Measurements from ENCODE around the gene AFF2.

The AFF2 gene

DNA sequence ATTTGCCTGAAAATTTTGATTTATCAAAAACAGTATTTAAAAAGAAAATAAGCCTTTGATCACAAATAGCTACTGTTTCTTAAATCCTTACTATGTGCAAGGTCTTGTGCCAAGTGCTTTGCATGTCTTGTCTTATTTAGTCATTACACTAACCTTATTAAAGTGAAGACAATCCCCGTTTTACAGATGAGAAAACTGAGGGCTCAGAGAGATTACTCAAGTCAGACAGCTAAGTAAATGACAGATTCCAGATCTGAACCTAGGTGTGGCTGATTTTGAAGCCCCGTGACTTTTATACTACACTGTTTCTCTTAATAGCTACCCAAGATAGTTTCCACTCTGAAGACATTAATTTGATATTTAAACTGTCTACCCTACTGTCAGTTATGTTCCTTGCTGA, 38.2 kb downstream of the AFF2 start:
- Histone ChIP-seq H3K9ac (ENCODE audit: low read length) (no peak overlapping the region), H3K4me1 (ENCODE audit: control insufficient read depth, low read depth, low read length) (peaks cover 3% of the 10 kb centered on the region), H3K27me3 (ENCODE audit: control insufficient read depth, insufficient read depth, low read length) (no peaks in the 10 kb centered on the region), H3K27ac (ENCODE audit: low read length) (no peak overlapping the region), H3K9me3 (ENCODE audit: control insufficient read depth, low read depth, low read length) (peaks cover 6% of the 10 kb centered on the region), H3K4me3 (ENCODE audit: low read length) (no peak overlapping the region), H3K36me3 (ENCODE audit: control insufficient read depth, low read depth, low read length) (no peaks in the 10 kb centered on the region)

DNA sequence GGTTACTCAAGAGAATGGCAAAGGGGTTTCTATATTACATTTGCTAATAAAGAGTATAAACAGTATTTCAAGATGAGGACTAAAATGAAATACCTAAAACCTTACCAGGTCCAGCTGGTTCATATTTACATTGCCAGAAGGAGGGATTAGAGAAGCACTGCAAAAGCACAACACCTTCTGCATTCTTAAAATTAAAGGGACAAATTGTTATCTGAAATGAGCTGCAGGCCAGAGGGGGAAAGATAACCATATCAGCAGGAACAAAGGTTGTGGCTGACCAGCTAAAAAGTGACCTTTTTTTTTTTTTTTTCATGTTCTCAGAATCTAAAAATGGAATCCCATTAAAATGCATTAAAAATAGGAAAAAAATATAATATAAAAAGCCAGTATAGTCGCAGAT, 39.7 kb downstream of the AFF2 start:
- no peak overlapping the region for H3K9ac ChIP-seq (ENCODE audit: low read length)
- H3K27me3 ChIP-seq (ENCODE audit: control insufficient read depth, insufficient read depth, low read length), result no peaks in the 10 kb centered on the region
- no peak overlapping the region for H3K4me3 ChIP-seq (ENCODE audit: low read length)
- H3K4me1 ChIP-seq (ENCODE audit: control insufficient read depth, low read depth, low read length), result peaks cover 3% of the 10 kb centered on the region
- no peak overlapping the region for H3K27ac ChIP-seq (ENCODE audit: low read length)
- H3K9me3 ChIP-seq (ENCODE audit: control insufficient read depth, low read depth, low read length), result no peaks in the 10 kb centered on the region
- H3K36me3 ChIP-seq (ENCODE audit: control insufficient read depth, low read depth, low read length), result no peaks in the 10 kb centered on the region

DNA sequence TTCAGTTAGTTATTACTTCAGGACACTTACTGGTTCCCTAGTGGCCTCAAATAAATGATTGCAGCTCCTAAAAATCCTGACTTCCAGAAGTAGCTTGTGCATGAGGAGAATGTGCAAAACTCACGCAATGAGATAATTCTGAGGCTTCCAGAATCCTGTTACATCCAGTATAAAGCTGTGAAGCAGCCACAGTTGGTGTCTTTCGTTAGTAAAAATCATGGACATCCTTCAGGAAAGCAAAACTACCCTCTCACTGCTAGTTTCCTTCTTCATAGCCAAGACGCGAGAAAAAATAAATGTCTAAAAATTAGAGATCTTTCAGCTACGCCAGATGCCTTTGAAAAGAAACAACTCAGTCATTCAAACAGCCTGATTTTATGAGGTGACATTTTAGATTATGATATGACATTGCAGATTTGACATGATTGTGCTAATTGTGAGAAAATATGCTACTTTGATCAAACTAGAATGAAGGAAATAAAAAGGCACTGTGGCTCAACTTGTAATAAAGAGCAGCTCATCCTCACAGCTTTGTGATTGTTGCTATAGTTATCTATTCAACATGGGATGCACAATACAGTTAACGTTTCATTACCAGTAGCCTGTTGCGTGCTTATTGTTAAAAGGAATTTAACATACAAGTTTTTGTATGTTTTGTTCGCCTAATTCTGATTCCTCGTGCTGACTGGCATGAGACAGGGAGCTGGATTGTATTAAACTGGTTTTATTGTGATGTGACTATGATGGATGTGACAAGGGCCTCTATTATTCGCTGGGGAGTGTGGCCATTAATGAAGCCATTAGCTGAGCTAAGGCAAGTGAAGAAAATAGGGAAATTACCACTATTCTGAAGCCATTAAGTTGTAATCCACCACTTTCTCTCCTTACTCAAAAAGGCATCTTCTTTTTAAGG, 40.5 kb downstream of the AFF2 start:
- Histone ChIP-seq H3K36me3 (ENCODE audit: control insufficient read depth, low read depth, low read length) (no peaks in the 10 kb centered on the region), H3K4me3 (ENCODE audit: low read length) (no peak overlapping the region), H3K4me1 (ENCODE audit: control insufficient read depth, low read depth, low read length) (peaks cover 3% of the 10 kb centered on the region), H3K27me3 (ENCODE audit: control insufficient read depth, insufficient read depth, low read length) (no peaks in the 10 kb centered on the region), H3K27ac (ENCODE audit: low read length) (no peak overlapping the region), H3K9me3 (ENCODE audit: control insufficient read depth, low read depth, low read length) (no peaks in the 10 kb centered on the region), H3K9ac (ENCODE audit: low read length) (no peak overlapping the region)

DNA sequence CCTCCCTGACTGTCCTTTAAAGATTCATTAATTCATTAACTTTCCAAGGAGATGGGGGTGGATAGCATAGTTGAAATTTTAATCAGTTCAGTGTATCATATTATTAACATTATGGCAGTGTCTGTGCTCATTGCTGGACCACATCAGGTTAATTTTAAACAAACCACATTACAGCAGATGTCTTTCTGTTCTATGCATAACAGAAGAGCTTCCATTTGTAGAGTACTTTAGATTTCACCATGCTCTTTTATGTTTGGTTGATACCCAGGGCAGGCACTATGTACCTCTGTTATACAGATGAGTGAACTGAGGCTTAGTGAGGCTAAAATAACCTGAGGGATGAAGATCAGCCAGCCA, 41.1 kb downstream of the AFF2 start:
- H3K4me3 ChIP-seq (ENCODE audit: low read length), result no peak overlapping the region
- H3K27ac ChIP-seq (ENCODE audit: low read length), result no peak overlapping the region
- H3K9me3 ChIP-seq (ENCODE audit: control insufficient read depth, low read depth, low read length), result no peaks in the 10 kb centered on the region
- peaks cover 3% of the 10 kb centered on the region for H3K4me1 ChIP-seq (ENCODE audit: control insufficient read depth, low read depth, low read length)
- no peaks in the 10 kb centered on the region for H3K36me3 ChIP-seq (ENCODE audit: control insufficient read depth, low read depth, low read length)
- H3K9ac ChIP-seq (ENCODE audit: low read length), result no peak overlapping the region
- H3K27me3 ChIP-seq (ENCODE audit: control insufficient read depth, insufficient read depth, low read length), result no peaks in the 10 kb centered on the region

DNA sequence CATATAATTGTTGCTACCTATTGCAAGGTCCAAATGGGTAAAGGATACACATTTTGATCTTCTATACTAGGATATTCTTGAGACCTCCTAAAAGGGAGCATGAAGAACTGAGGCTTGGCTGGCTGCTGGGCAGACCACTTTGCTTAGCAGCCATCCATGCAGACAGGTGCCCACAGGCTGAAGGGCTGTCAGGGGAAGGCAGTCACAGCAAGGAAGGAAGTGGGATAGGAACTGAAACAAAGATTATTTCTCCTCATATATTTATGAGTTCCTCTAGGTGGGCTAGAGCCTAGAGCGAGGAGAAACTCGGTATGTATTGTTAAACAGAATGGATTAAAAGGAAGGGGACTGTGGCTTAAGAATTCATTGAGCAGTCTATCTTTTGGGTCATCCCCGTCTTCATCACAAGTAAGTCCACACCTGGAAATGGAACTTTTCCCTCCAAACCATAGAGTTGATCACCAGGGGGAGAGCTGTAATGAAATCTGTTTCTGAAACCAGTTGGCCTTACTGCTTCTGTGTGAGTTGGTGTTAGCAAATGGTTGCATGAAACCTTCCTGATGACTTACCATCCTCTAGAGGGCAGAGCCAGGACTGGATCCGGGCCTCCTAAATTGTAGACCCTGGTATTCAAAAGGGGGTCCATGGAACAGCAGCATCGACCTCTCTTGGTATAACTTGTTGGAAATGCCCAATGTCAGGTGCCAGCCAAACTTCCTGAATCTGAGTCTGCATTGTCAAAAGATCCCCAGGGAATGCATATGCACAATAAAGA, 42.3 kb downstream of the AFF2 start:
- peaks cover 3% of the 10 kb centered on the region for H3K4me1 ChIP-seq (ENCODE audit: control insufficient read depth, low read depth, low read length)
- H3K27ac ChIP-seq (ENCODE audit: low read length), result no peak overlapping the region
- H3K4me3 ChIP-seq (ENCODE audit: low read length), result no peak overlapping the region
- H3K27me3 ChIP-seq (ENCODE audit: control insufficient read depth, insufficient read depth, low read length), result no peaks in the 10 kb centered on the region
- H3K9me3 ChIP-seq (ENCODE audit: control insufficient read depth, low read depth, low read length), result no peaks in the 10 kb centered on the region
- no peaks in the 10 kb centered on the region for H3K36me3 ChIP-seq (ENCODE audit: control insufficient read depth, low read depth, low read length)
- no peak overlapping the region for H3K9ac ChIP-seq (ENCODE audit: low read length)

DNA sequence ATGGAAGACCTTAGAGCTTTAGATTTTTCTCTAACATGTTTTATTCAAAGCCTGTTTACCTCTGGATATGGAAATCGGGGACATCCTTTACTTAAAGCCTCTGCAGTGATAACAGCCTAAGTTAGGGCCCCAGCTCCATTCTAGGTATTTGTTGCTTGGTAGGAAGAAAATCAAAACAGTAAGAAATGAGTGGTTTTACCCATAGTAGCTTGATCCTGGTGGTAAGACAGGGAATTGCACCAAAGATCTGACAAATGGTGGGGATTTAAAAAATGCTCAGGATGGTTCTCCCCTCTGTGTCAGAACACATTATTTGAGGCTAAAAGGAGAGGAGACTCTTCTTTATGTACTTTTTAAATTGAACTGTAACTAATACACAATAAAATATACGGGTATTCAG, 52.4 kb downstream of the AFF2 start:
- Histone ChIP-seq H3K27ac (ENCODE audit: low read length) (no peak overlapping the region), H3K36me3 (ENCODE audit: control insufficient read depth, low read depth, low read length) (no peaks in the 10 kb centered on the region), H3K4me1 (ENCODE audit: control insufficient read depth, low read depth, low read length) (no peaks in the 10 kb centered on the region), H3K27me3 (ENCODE audit: control insufficient read depth, insufficient read depth, low read length) (no peaks in the 10 kb centered on the region), H3K4me3 (ENCODE audit: low read length) (no peak overlapping the region), H3K9me3 (ENCODE audit: control insufficient read depth, low read depth, low read length) (peaks cover 4% of the 10 kb centered on the region), H3K9ac (ENCODE audit: low read length) (no peak overlapping the region)

DNA sequence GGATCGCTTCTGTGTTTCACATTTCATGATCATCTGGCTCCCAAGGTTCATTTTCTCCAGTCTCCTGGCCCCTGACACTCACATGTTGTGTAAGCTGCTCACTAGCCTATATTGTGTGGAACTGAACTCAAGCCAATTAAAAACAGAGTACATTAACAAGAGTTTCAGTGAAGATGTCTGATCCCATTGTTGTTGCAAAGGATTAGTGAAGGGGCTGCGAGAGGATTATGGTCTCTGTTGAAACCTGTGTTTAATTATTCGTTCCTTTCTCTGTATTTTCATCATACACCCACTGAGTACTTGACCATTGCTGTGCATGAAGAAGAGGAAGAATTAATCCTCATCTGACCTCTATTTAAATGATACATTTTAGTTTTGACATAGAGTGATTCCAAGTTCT, 54.7 kb downstream of the AFF2 start:
- Histone ChIP-seq H3K27ac (ENCODE audit: low read length) (no peak overlapping the region), H3K4me1 (ENCODE audit: control insufficient read depth, low read depth, low read length) (no peaks in the 10 kb centered on the region), H3K36me3 (ENCODE audit: control insufficient read depth, low read depth, low read length) (no peaks in the 10 kb centered on the region), H3K27me3 (ENCODE audit: control insufficient read depth, insufficient read depth, low read length) (no peaks in the 10 kb centered on the region), H3K4me3 (ENCODE audit: low read length) (no peak overlapping the region), H3K9ac (ENCODE audit: low read length) (no peak overlapping the region), H3K9me3 (ENCODE audit: control insufficient read depth, low read depth, low read length) (peaks cover 4% of the 10 kb centered on the region)

DNA sequence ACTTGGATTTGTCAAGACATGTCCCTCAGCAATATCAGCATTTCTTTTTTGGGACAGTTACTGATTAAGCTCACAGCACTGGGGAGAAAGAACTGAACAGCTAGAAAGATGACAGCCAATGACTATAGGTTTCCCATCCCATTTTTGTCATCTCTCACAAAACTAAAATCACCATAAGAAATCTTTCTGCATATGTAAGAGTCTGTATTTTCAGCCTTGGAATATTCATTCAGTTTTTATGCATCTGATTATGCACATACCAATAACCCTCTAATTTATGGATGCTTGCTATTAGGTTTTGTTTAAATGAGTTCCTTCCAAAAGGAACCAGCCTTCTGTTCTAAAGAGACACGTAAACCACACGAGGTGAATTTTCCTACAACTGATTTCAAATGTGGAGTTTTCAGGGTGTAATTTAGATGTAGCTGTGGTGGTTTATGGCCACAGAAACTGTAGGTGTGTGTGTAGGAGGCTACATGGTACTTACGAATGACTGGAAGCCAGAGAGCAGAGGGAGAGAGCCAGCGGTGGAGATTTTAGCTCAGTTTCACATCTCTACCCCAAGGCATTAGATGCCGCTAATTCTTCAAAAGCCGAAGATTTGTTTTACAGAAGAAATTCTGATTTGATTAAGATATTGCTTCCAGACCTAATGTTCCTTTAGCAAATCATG, 55.3 kb downstream of the AFF2 start:
- H3K36me3 ChIP-seq (ENCODE audit: control insufficient read depth, low read depth, low read length), result no peaks in the 10 kb centered on the region
- no peak overlapping the region for H3K27ac ChIP-seq (ENCODE audit: low read length)
- H3K9ac ChIP-seq (ENCODE audit: low read length), result no peak overlapping the region
- H3K27me3 ChIP-seq (ENCODE audit: control insufficient read depth, insufficient read depth, low read length), result no peaks in the 10 kb centered on the region
- peaks cover 4% of the 10 kb centered on the region for H3K9me3 ChIP-seq (ENCODE audit: control insufficient read depth, low read depth, low read length)
- no peaks in the 10 kb centered on the region for H3K4me1 ChIP-seq (ENCODE audit: control insufficient read depth, low read depth, low read length)
- no peak overlapping the region for H3K4me3 ChIP-seq (ENCODE audit: low read length)

DNA sequence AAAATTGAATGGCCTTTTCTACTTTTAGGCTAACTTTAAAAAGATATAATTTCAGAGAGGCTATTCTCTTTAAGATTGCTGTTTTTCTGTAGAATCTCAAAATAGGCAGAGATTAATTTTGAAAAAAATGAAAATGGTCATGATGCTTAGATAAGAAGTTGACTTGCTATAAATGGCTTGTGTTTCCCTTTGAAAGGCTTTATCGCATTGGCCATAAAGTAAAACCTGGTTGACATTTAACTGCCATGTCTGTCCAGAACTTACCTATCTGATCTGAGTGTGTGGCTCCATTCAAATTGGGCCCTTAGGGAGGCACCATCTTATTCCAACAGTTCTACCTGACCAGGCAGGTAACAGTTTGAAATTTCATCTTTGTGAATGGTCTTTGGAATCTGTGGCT, 56.1 kb downstream of the AFF2 start:
- Histone ChIP-seq H3K4me1 (ENCODE audit: control insufficient read depth, low read depth, low read length) (no peaks in the 10 kb centered on the region), H3K27ac (ENCODE audit: low read length) (no peak overlapping the region), H3K4me3 (ENCODE audit: low read length) (no peak overlapping the region), H3K27me3 (ENCODE audit: control insufficient read depth, insufficient read depth, low read length) (no peaks in the 10 kb centered on the region), H3K9me3 (ENCODE audit: control insufficient read depth, low read depth, low read length) (peaks cover 4% of the 10 kb centered on the region), H3K9ac (ENCODE audit: low read length) (no peak overlapping the region), H3K36me3 (ENCODE audit: control insufficient read depth, low read depth, low read length) (no peaks in the 10 kb centered on the region)

DNA sequence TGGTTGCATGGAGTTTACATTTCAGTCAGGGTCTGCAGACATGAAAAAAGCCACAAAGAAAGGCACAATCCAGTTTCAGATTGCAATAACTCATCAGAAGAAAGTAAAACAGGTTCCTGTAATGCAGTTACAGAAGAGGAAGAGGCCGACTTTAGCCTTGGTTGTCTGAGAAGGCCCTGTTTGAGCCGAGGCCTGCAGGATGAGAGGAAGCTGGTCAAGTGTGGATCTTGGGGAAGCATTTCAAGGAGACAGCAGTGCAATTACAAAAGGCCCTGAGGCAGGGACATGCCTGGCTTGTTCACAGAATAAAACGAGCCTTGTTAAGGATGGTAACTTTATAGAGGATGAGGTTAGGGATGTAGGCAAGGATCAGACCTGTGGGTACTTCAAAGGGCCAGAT, 62.4 kb downstream of the AFF2 start:
- H3K4me3 ChIP-seq (ENCODE audit: low read length), result no peak overlapping the region
- peaks cover 7% of the 10 kb centered on the region for H3K9me3 ChIP-seq (ENCODE audit: control insufficient read depth, low read depth, low read length)
- no peaks in the 10 kb centered on the region for H3K4me1 ChIP-seq (ENCODE audit: control insufficient read depth, low read depth, low read length)
- H3K27me3 ChIP-seq (ENCODE audit: control insufficient read depth, insufficient read depth, low read length), result no peaks in the 10 kb centered on the region
- no peak overlapping the region for H3K27ac ChIP-seq (ENCODE audit: low read length)
- no peak overlapping the region for H3K9ac ChIP-seq (ENCODE audit: low read length)
- no peaks in the 10 kb centered on the region for H3K36me3 ChIP-seq (ENCODE audit: control insufficient read depth, low read depth, low read length)

DNA sequence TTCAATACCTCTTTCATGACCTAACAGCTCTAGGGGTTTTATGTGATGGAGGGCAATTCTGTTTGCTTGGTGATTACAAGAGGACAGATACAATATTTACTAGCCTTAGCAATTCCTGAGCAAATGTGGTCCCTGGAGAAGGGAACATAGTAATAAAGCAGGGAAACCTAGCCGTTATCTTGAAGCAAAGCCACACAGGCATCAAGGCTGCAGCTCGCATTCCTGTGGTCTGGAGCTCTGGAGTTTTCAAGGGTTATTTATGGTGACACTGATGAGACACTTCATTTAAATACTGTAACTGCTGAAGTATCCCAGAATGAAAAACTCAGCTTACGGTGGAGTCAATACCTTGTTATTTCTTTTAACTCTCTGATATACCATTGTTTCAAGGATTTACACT, 66.8 kb downstream of the AFF2 start:
- Histone ChIP-seq H3K4me1 (ENCODE audit: control insufficient read depth, low read depth, low read length) (no peaks in the 10 kb centered on the region), H3K9me3 (ENCODE audit: control insufficient read depth, low read depth, low read length) (peaks cover 4% of the 10 kb centered on the region), H3K27ac (ENCODE audit: low read length) (no peak overlapping the region), H3K36me3 (ENCODE audit: control insufficient read depth, low read depth, low read length) (no peaks in the 10 kb centered on the region), H3K27me3 (ENCODE audit: control insufficient read depth, insufficient read depth, low read length) (no peaks in the 10 kb centered on the region), H3K4me3 (ENCODE audit: low read length) (no peak overlapping the region), H3K9ac (ENCODE audit: low read length) (no peak overlapping the region)

All from iPS-18a (cell line).